HG02852 (cell line): ENCODE results near the gene TCF12.

Source experiments
- ATAC-seq: cut with Tn5 transposase; IDR thresholded peaks from one replicate; pipeline ENCODE4 v1.9.1; 2021; ENCODE audit warnings: mild to moderate bottlenecking, moderate library complexity; ENCODE audit not compliant: unreplicated experiment

The TCF12 gene

DNA sequence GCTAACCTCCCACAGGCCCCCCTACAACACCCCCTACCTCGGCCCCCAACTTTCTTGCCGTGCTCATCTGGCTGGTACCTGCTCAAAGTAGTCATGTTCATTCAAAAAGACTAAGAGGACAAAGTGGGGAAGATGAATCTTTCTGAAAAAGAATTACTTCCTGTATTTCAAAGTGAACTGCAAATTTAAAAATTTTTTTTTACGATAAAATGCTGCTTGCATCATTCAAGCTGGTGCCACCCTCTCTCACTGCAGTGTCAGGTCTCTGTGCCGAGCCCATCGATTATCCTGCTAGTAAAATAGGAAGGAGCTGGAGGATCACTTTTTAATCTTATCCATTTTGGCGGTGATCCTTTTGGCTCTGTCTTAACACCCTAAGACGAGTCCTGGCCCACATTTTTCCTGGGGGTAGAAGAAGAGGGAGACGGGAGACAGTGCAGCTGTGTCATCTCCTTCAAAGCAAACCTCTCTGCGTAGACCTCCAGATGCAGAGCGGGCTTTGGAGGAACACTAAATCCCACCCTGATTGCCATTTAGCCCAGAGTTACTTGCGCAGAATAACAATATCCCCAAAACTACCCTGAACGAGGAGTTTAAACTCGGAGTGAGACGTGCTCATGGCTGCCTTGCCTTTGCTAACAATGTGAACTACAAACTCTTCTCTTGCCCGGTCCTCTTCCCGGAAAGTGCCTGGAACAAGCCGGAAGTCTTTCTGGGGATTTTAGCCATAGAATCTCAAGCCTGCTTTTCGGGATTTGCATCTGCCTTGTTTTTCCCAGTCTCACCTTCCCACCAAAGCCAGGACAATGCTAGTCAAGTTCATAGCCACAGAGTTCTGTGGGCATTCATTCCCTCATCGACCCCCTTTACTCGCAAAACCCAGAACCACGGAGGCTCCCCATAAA is 391.7 kb downstream of the TCF12 start:
- no peak for ATAC-seq

DNA sequence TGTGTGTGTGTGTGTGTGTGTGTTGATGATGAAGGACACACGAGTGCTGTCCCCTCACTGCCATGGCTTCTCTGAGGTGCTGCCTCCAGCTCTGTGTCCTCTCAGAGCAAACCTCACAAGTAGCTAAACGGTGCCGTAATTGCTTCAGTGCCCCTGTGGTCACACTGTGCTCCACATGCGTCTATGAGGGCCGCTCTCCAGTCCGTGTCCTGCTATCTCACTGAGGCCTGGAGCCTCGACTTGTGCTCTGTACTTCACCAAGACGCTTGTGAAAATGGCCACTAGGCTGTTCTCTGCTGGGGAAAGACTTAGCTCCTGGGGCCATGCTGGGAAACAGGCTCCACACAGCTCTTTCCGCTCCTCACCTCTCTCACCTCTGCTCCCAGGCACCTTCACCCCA is 392.4 kb downstream of the TCF12 start:
- no peak for ATAC-seq

DNA sequence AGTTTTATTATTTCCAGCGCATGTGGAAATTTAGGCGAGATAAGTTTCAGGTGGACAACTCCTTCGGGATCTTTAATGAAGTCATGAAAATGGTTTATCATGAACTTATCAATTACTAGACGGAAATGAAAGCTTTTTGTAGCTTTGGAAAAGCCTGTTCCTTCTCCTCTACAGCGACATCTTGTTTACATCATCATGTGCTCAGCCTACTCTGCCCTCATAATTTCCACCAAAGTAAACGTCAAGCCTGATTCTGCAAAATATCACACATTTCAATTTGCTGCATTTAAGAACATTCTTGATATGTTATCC is 393.5 kb downstream of the TCF12 start:
- no peak for ATAC-seq

DNA sequence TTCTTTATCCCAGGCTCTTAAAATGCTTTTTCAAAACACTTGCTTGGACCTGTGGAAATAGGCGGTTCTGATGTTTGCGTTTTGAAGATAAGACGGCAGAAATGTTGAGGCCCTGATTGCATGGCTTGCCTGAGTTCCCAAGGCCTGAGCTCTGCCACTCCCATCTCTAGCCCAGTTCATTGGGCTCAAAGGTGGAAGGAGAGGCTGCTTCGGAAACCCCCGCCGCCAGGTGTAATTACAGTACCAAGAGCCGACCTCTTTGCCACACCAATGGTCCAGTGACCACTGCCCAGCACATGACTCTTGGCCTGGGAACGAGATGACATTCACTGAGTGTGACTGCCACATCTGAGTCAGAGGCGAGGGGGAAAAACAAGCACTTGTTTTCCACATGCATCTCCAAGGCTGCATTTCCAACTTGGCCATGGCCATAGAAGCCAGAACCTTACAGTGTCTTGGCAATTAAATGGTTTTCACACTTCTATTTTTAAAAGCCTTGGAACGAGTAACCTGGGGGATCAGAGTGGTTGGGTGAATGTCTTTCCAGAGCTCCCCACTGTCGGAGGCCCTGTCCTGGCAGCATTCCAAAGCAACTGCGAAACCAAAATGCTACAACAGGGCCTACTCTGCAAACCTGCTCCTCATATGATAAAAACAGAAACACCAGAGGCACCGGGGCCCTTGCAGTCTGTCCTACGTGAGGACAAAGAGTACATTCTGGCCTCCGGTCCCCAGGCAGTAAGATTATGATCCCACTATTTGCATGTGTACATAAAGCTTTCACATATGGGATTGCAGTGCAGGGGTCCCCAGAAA is 394.1 kb downstream of the TCF12 start:
- no peak for ATAC-seq

DNA sequence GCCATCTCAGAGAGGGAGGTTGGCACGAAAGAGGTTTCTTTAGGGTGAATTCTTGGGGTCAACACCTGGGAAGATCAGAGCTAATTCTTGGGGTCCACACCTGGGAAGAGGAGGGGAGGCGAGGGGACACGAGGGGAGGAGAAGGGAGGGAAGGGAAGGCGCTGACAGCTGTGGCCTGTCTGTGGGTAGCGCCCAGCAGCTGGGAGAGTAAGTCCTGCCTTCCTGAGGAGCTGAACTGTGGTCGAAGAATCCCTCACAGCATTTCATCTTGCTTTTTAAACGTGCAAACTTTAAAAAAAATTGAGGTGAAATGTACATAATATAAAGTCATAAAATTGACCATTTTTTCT is 394.7 kb downstream of the TCF12 start:
- ATAC-seq = no peak

DNA sequence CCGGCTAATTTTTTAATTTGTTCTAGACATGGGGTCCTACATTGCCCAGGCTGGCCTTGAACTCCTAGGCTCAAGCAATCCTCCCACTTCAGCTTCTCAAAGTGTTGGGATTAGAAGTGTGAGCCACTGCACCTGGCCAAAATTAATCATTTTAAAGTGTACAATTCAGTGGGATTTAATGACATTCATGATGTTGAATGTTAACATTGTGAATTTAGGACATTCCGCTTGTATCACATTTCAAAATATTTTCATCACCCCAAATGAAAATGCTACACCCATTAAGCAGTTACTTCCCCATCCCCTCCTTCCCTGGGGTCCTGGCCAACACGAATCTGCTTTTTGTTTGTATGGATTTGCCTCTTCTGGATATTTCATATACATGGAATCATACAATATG is 395.8 kb downstream of the TCF12 start:
- ATAC-seq = no peak

DNA sequence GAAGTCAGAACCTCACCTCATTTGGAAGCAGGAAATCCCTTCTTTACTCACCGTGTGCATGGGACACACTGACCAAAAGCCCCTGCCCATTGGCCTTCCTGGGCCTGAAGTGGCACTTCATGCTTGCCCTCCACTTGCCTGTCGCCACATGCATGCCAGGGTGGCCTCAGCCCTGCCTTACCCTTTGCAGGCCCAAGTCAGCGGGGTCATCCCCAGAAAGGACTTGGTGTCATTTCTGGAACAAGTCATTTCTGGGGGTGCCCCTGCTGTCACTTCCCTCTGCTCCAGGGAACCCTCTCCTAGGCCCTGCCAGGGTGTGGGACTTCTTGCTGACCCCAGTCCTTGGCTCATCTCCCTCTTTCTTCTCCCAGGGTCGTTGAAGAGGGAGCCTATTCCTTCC is 398.0 kb downstream of the TCF12 start:
- ATAC-seq = no peak

DNA sequence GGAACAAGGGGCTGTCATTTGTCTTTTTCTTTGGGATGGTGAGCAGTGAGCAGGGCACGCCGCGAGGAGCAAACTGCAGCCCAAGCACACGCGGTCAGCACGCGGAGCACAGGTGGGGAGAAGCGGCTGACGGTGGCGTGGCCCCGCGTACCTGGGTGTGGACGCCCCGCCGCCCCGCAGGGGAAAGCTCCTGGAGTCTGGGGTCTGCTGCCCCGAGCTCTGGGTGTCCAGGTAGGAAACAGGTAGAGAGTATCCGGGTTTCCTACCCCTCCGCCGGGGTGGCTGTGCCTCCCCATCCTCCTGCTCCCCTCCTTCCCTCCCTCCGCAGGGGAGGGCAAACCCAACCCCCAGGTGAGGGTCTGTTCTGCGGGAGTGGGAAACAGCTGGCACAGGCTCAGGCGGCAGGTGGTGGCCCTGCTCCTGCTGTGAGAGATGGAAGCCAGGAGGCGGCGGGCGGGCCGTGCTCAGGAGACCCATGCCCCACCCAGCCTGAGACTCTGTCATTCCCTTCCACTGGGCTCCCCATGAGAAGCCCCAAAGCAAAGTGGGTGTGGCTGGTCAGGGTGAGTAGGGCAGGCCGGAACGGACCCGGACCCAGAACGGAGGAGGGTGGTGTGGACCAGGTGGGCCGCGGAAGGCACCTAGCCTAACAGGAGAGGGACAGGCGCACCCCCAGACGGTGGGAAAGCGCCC is 400.9 kb downstream of the TCF12 start:
- no peak for ATAC-seq

DNA sequence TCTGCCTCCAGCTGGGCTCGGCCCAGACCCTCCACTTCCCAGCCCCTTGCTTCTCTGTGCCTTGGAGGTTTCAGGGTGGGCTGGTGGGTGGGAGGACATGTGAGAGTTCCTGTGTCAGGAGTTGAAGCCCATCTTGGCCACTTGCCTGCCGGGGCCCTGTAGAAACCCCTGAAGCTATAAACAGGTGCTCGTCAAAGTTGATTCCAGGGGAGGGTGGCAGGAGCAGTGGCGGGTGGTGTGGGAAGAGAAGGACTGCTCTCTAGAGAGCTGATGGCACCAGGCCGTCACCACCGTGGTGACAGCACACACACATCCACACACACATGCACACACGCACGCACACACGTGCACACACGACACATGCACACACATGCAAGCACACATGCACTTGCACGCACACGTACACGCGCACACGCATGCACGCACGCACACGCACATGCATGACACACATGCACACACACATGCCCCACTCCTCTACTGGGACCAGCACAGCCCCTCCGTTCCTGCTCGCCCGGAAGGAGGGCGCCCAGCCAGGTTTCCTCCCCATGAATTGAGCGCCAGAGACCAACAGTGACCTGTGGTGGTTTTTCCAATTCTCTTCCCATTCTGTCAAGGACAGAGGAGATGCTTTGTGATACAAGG is 401.6 kb downstream of the TCF12 start:
- ATAC-seq = no peak

DNA sequence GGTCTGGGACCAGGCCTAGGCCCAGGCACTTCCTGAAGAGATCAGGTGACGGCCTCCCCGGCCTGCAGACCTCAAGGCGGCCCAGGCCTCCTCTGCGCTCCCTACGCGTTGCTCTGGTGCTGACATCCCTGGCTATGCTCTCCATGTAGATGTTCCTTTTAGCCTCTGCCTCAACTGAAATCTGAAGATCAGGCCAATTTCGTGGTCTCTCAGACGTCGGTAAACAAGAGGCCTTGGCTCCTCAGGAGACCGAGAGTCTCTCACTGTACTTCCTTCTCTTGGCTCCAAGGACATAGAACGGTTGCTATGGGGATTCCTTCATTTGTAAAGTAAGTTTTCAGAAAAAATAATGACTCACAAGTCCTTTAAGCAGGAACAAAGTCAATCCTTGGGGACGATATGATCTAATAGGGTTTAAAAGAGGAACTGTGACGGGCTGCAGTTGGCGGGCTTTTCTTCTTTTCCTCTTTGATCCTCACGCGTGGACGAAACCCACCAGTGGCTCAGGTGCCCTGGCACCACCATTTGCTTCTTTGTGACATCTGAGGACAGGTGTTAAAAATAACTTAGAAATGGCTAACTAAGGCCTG is 402.3 kb downstream of the TCF12 start:
- ATAC-seq = no peak

DNA sequence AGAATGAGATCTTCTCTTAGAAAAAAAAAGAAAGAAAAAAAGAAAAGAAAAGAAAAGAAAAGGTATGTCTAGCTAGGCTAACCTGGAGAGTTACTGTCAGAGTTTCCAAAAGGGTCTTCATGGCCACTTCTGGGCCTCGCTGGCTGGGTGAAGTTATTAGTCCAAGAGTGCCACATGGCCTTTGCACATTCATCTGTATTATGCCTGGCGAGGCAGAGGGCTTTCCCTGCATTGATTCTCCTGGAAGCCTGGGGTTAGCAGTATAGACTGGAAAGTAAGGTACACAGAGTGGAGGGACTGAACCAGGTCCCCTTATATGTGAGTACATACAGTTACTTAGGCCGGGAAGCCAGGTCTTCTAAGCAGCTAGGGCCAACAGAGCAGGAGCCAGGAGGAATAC is 403.0 kb downstream of the TCF12 start:
- no peak for ATAC-seq

DNA sequence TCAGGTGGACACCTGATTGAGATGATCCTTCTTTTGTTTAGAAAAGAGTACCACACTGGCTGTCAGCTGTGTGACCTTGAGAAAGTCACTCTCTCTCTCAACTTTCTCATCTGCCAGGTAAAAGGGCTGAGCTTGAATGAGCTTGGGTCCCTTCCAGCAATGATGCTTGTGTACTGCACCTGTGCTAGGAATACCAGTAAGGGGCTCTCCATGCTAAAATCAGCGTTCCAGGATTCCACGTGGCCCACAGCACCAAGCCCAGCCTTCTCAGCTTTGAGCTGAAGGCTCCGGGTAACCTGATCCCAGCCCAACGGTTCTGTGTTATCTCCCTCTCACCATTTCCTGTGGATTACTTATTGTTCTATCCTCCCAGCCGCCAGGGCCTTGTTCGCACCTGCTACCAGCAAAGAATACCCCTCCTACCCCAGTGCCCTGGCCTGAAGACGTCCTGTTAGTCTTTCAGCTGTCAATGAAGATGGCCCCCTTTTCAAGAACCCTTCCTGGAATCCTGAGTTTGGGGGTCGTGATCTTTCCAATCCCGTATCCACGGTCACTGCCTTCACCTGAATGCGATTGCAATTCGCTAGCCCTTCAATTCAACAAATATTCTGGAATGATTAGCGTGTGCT is 403.6 kb downstream of the TCF12 start:
- no peak for ATAC-seq

DNA sequence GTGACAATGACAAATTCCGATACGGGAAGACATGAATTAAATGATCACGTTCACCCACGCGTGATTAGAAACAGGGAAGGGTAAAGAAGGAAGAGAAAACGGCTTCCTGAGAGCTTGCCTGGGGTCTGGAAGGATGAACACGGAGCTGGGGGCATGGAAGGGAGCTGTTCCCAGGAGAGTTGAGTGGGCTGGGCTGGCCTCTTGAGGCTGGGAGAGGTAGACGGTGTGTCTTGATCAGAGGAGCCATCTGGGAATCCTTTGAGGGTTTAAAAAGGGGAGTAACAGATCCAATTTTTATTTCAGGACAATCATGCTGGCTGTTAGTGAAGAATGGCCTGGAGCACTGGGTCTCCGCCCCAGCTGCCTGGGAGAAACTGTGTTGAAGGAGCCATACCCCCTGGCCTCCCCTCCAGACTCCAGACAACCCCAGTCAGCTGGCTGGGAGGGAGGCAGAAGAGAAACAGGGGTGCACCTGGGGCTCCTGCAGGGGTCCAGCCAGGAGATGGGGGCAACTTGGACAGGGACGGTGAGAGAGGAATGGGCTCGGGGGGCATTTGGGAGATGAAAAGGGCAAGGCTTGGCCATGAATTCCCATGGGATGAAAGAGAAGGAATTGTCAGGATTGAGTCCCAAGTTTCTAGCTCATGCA is 404.3 kb downstream of the TCF12 start:
- ATAC-seq = no peak

DNA sequence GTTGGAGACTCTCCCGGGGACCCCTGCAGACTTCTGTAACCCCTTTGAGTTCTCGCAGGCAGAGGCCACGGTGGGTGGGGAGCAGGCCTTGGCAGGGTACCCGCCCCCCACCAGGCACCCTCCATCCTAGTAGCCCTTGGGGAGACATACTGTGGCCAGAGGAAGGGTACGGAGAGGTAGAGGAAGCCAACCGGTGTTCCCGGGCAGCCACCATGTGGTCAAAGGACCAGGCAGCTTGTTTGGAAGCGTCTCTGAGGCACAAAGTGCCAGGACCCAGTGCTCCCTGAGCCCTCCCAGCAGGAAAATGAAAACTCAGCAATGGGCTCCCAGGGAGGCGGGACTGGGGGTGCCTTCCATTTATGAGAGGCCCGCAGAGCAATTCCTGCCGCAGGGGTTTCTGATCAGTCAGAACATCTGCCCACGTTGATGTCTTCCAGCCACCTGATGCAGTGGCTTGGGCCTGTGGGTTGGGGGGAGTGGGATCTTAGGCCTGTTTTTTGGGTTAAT is 404.9 kb downstream of the TCF12 start:
- no peak for ATAC-seq

DNA sequence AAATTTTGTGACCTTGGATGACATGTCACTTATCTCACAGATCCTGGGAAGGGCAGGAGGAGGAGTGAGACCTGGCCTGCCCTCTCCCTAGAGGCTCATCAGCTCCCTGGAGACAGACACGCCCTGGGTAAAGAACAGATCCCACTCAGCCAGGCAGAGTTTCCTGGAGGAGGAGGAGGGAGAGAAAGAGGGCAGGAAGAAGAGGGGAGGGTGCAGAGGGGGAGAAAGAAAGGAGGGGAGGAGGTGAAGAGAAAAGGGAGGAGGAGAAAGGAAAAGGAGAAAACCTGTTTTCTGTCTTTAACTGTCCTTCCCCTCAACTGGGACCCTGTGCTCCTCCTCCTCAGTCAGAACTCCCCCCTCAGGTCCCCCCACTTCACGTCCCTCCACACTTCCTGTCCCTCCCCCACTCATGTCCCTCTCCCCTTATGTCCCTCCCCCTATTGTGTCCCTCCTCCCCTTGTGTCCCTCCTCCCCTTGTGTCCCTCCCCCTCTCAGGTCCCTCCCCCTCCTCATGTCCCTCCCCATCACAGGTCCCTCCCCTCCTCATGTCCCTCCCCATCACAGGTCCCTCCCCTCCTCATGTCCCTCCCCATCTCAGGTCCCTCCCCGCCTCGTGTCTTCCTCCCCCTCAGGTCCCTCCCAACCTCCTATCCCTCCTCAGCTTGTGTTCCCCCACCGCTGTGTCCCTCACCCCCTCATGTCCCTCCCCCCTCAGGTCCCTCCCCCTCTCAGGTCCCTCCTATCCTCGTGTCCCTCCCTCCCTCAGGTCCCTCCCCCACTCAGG is 405.6 kb downstream of the TCF12 start:
- no peak for ATAC-seq

DNA sequence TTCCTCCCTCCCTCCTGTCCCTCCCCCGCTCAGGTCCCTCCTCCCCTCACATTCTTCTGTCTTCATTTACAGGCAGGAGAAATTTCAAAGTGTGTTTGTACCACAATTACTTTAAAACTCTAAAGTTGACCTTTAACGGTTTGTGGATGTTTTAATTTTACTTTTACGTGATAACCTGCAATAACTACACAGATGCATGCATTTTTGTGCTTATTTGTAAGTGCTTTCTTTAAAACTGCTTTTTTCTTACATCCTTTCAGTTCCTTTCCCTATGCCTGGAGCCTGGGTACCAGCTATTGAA is 406.1 kb downstream of the TCF12 start:
- no peak for ATAC-seq

DNA sequence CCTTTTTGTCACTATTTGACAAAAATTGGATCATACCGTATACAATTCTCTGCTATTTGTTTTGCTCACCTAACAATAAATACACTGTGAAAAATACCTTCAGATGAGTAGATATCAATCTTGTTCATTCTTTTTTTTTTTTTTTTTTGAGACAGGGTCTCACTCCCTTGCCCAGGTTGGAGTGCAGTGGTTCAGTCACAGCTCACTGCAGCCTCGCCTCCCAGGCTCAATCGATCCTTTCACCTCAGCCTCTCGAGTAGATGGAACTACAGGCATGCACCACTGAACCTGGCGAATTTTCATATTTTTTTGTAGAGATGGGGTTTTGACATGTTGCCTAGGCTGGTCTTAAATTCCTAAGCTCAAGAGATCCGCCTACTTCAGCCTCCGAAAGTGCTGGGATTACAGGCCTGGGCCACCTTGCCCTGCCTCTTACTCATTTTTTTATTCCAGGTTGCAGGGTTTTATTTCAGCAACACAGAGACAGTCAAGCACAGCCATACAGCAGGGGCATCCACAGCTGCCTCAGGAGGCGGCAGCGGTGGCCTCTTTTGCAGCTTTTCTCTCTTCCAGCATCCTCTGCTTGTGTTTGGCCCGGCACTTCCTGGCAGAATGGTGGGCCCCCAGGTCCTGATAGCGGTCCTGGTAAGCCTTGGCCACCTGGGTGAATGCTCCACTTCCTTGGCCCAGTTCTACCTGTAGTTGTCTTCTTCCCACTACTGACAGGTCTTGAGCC is 406.7 kb downstream of the TCF12 start:
- ATAC-seq = no peak

DNA sequence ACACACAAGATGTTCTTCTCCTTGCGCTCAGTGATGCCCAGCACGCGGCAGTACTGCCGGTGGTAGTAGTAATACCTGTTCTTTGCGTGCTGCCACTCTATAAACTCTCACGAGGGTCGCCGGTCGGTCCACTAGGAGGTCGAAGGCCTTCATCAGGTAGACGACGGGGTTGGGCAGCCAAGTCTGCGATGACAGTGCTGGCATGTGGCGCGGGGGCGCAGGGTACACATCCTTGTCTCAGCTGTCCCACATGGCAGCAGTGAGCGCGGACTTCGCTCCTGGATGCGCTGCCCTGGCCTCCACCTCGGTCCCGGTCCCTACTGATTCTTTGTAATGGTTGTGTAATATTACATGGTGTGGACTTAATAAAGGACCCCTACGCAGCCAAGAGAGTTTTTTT is 407.8 kb downstream of the TCF12 start:
- ATAC-seq = no peak
